Liver (tissue), 9 donors: ENCODE measurements around the gene TNFRSF1B. TPM values are rescaled to one million over a fixed set of nuclear protein-coding genes. Genes with fewer than 3 reads are reported as not detected.

Experiments used
- DNase-seq: peaks from one replicate; pipeline ENCODE4 v3.0.0-alpha.2; 2017; ENCODE audit warnings: low spot score
- H3K27ac ChIP-seq, 2 donors: one replicate each; pipeline ENCODE4 v1.7.0; 2013; ENCODE audit warnings: inconsistent platforms in 2 of 2, low read length in 2 of 2, control low read depth in 1 of 2, low read depth in 1 of 2, mild to moderate bottlenecking in 1 of 2
- H3K27me3 ChIP-seq, 4 donors: one replicate each; pipeline versions ENCODE4 v1.6.1 to v1.7.0; 2013; ENCODE audit warnings: low read length in 3 of 4, inconsistent platforms in 1 of 4, mild to moderate bottlenecking in 1 of 4, moderate library complexity in 1 of 4; ENCODE audit not compliant: control insufficient read depth in 4 of 4, insufficient read depth in 4 of 4
- H3K36me3 ChIP-seq, 4 donors: one replicate each; pipeline versions ENCODE4 v1.6.1 to v1.7.0; 2013; ENCODE audit warnings: low read length in 3 of 4, mild to moderate bottlenecking in 3 of 4, low read depth in 1 of 4, moderate library complexity in 1 of 4; ENCODE audit not compliant: control insufficient read depth in 4 of 4, insufficient read depth in 3 of 4
- H3K4me1 ChIP-seq, 4 donors: one replicate each; pipeline versions ENCODE4 v1.6.1 to v1.7.0; 2013; ENCODE audit warnings: low read length in 3 of 4, mild to moderate bottlenecking in 3 of 4, moderate library complexity in 1 of 4; ENCODE audit not compliant: control insufficient read depth in 4 of 4, insufficient read depth in 4 of 4
- H3K4me3 ChIP-seq, 3 donors: one replicate each; pipeline versions ENCODE4 v1.6.1 to v1.7.0; 2013; ENCODE audit warnings: low read length in 3 of 3, control low read depth in 1 of 3, low read depth in 1 of 3, mild to moderate bottlenecking in 1 of 3
- H3K9ac ChIP-seq, 2 donors: one replicate each; pipeline ENCODE4 v1.7.0; 2013; ENCODE audit warnings: low read length in 2 of 2, mild to moderate bottlenecking in 2 of 2, moderate library complexity in 2 of 2, control low read depth in 1 of 2, low read depth in 1 of 2
- H3K9me3 ChIP-seq, 4 donors: one replicate each; pipeline versions ENCODE4 v1.6.1 to v1.7.0; 2013; ENCODE audit warnings: low read length in 3 of 4; ENCODE audit not compliant: control insufficient read depth in 4 of 4
- ATF3 ChIP-seq: IDR thresholded peaks from 2 replicates; pipeline ENCODE4 v1.6.1; 2016; ENCODE audit warnings: antibody characterized with exemption
- FOXA1 ChIP-seq: IDR thresholded peaks from 2 replicates; pipeline ENCODE4 v1.6.1; 2016; ENCODE audit warnings: antibody characterized with exemption
- FOXA2 ChIP-seq: IDR thresholded peaks from 2 replicates; pipeline ENCODE4 v1.6.1; 2016; ENCODE audit warnings: antibody characterized with exemption
- GABPA ChIP-seq, 2 donors: IDR thresholded peaks in 1 of 2; conservative IDR thresholded peaks in 1 of 2; 2 replicates each; pipeline ENCODE4 v1.6.1; 2016; ENCODE audit warnings: antibody characterized with exemption in 2 of 2, mild to moderate bottlenecking in 1 of 2, moderate library complexity in 1 of 2
- HNF4A ChIP-seq, 2 donors: conservative IDR thresholded peaks; 2 replicates each; pipeline ENCODE4 v1.6.1; 2016; ENCODE audit warnings: antibody characterized with exemption in 2 of 2, mild to moderate bottlenecking in 2 of 2
- HNF4G ChIP-seq: IDR thresholded peaks from 2 replicates; pipeline ENCODE4 v1.6.1; 2016; ENCODE audit warnings: antibody characterized with exemption
- JUND ChIP-seq, 2 donors: IDR thresholded peaks; 2 replicates each; pipeline ENCODE4 v1.6.1; 2016; ENCODE audit warnings: antibody characterized with exemption in 2 of 2
- MAX ChIP-seq: IDR thresholded peaks from 2 replicates; pipeline ENCODE4 v1.6.1; 2016; ENCODE audit warnings: antibody characterized with exemption
- NR2F2 ChIP-seq: IDR thresholded peaks from 2 replicates; pipeline ENCODE4 v1.6.1; 2016; ENCODE audit warnings: antibody characterized with exemption
- RAD21 ChIP-seq, 2 donors: IDR thresholded peaks; 2 replicates each; pipeline ENCODE4 v1.6.1; 2016; ENCODE audit warnings: antibody characterized with exemption in 2 of 2, mild to moderate bottlenecking in 2 of 2
- RXRA ChIP-seq, 2 donors: IDR thresholded peaks; 2 replicates each; pipeline ENCODE4 v1.6.1; 2017 to 2018; ENCODE audit warnings: antibody characterized with exemption in 2 of 2, mild to moderate bottlenecking in 1 of 2
- SP1 ChIP-seq: IDR thresholded peaks from 2 replicates; pipeline ENCODE4 v1.6.1; 2018; ENCODE audit warnings: antibody characterized with exemption, mild to moderate bottlenecking
- TAF1 ChIP-seq: conservative IDR thresholded peaks from 2 replicates; pipeline ENCODE4 v1.6.1; 2016; ENCODE audit warnings: antibody characterized with exemption, mild to moderate bottlenecking
- YY1 ChIP-seq: IDR thresholded peaks from 2 replicates; pipeline ENCODE4 v1.6.1; 2016; ENCODE audit warnings: antibody characterized with exemption, mild to moderate bottlenecking
- WGBS: extraction: QIAGEN DNeasy Blood & Tissue Kit; methylation state at CpG from one replicate; pipeline ENCODE4 v1.1.7; 2013; 5-methylcytosine and 5-hydroxymethylcytosine counted together
- polyA plus RNA-seq, 2 donors: library from polyadenylated mRNA; stranded (reverse) in 1 of 2; unstranded in 1 of 2; fragments of 200-250 nt in 1 of 2; fragments of >200 nt in 1 of 2; fragmentation: Nextera tagmentation in 1 of 2; extraction: Ambion mirVana in 1 of 2; gene quantifications; one replicate each; pipeline versions ENCODE4 v1.2.1 to v1.2.3, GENCODE V29; 2013 to 2015
- total RNA-seq, 2 donors: library from RNA; depleted of rRNA; stranded (reverse); fragments of >200 nt; gene quantifications; one replicate each; pipeline ENCODE4 v1.2.3, GENCODE V29; 2014
- TF ChIP-seq, protein P1 (sequence below): fragments of 150-350 bp; IDR thresholded peaks from 2 replicates; pipeline ENCODE4 v1.5.1; 2017; ENCODE audit warnings: improper control_type of control experiment, low read depth, low read length; ENCODE audit not compliant: missing input control
- donor health status: healthy.
- donor health status: healthy.
- donor health status: healthy.
- donor health status: healthy.
- donor health status: healthy.

TNFRSF1B gene
- total and polyA plus RNA-seq, 4 donors: 7.2 to 19.6 (median 16.5) TPM

- TF ChIP-seq RAD21 (IDR thresholded peaks at IDR 0.05) (no peak), TAF1 (no peak), SP1 (no peak), ATF3 (no peak)
- 94% methylated on average over 5 of the region's 5 CpGs for WGBS
- peaks cover 8 to 31% (median 14%) of the 10 kb centered on the region in 4 donors for H3K36me3 ChIP-seq
Measured at GRCh38 chr1:12206238-12206637, 39.4 kb downstream of the TNFRSF1B start.

DNA sequence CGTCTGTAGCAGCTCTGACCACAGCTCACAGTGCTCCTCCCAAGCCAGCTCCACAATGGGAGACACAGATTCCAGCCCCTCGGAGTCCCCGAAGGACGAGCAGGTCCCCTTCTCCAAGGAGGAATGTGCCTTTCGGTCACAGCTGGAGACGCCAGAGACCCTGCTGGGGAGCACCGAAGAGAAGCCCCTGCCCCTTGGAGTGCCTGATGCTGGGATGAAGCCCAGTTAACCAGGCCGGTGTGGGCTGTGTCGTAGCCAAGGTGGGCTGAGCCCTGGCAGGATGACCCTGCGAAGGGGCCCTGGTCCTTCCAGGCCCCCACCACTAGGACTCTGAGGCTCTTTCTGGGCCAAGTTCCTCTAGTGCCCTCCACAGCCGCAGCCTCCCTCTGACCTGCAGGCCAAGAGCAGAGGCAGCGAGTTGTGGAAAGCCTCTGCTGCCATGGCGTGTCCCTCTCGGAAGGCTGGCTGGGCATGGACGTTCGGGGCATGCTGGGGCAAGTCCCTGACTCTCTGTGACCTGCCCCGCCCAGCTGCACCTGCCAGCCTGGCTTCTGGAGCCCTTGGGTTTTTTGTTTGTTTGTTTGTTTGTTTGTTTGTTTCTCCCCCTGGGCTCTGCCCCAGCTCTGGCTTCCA, 40.1 kb downstream of the TNFRSF1B start:
- H3K27me3 ChIP-seq: no peaks in the 10 kb centered on the region
- H3K27ac ChIP-seq: no peak overlapping the region
- no peak for DNase-seq
- no peak overlapping the region for H3K9ac ChIP-seq
- H3K4me3 ChIP-seq: no peak overlapping the region
- TF ChIP-seq RAD21 (IDR thresholded peaks at IDR 0.05): no peak
- no peaks in the 10 kb centered on the region for H3K9me3 ChIP-seq
- WGBS: 80% methylated on average over 17 of the region's 17 CpGs
- H3K36me3 ChIP-seq: peaks cover 6 to 27% (median 12%) of the 10 kb centered on the region in 4 donors
- H3K4me1 ChIP-seq: peaks cover 0 to 4% (median 0%) of the 10 kb centered on the region in 4 donors

More at GRCh38 chr1:12206238-12206637, 39.4 kb downstream of the TNFRSF1B start:
- Histone ChIP-seq H3K4me1 (peaks cover 0 to 4% (median 0%) of the 10 kb centered on the region in 4 donors), H3K9ac (no peak overlapping the region), H3K27ac (no peak overlapping the region), H3K27me3 (no peaks in the 10 kb centered on the region), H3K4me3 (no peak overlapping the region), H3K9me3 (no peaks in the 10 kb centered on the region)
- no peak for DNase-seq

DNA sequence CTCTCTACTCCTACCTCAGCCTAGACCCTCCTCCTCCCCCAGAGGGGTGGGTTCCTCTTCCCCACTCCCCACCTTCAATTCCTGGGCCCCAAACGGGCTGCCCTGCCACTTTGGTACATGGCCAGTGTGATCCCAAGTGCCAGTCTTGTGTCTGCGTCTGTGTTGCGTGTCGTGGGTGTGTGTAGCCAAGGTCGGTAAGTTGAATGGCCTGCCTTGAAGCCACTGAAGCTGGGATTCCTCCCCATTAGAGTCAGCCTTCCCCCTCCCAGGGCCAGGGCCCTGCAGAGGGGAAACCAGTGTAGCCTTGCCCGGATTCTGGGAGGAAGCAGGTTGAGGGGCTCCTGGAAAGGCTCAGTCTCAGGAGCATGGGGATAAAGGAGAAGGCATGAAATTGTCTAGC, 41.5 kb downstream of the TNFRSF1B start:
- H3K4me3 ChIP-seq: no peak overlapping the region
- TF ChIP-seq RAD21 (IDR thresholded peaks at IDR 0.05): no peak
- no peak for TF ChIP-seq RXRA (IDR thresholded peaks at IDR 0.05)
- TF ChIP-seq ATF3: no peak
- TF ChIP-seq, protein P1, sequence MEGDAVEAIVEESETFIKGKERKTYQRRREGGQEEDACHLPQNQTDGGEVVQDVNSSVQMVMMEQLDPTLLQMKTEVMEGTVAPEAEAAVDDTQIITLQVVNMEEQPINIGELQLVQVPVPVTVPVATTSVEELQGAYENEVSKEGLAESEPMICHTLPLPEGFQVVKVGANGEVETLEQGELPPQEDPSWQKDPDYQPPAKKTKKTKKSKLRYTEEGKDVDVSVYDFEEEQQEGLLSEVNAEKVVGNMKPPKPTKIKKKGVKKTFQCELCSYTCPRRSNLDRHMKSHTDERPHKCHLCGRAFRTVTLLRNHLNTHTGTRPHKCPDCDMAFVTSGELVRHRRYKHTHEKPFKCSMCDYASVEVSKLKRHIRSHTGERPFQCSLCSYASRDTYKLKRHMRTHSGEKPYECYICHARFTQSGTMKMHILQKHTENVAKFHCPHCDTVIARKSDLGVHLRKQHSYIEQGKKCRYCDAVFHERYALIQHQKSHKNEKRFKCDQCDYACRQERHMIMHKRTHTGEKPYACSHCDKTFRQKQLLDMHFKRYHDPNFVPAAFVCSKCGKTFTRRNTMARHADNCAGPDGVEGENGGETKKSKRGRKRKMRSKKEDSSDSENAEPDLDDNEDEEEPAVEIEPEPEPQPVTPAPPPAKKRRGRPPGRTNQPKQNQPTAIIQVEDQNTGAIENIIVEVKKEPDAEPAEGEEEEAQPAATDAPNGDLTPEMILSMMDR: no peak
- no peak for TF ChIP-seq FOXA1
- no peak for TF ChIP-seq JUND (IDR thresholded peaks at IDR 0.05)
- no peak for TF ChIP-seq GABPA (IDR thresholded peaks at IDR 0.05 in 1 of 2, conservative IDR thresholded peaks at IDR 0.05 in 1 of 2)
- TF ChIP-seq MAX: no peak
- no peak for TF ChIP-seq NR2F2
- no peak for TF ChIP-seq SP1
- no peak for TF ChIP-seq FOXA2
- no peak for TF ChIP-seq YY1
- no peak for TF ChIP-seq HNF4G
- TF ChIP-seq HNF4A (conservative IDR thresholded peaks at IDR 0.05): no peak
- TF ChIP-seq TAF1: no peak
- peaks cover 0 to 4% (median 0%) of the 10 kb centered on the region in 4 donors for H3K4me1 ChIP-seq
- no peak for DNase-seq
- H3K9me3 ChIP-seq: no peaks in the 10 kb centered on the region
- H3K9ac ChIP-seq: no peak overlapping the region
- peaks cover 0 to 14% (median 4%) of the 10 kb centered on the region in 4 donors for H3K36me3 ChIP-seq
- no peaks in the 10 kb centered on the region for H3K27me3 ChIP-seq
- H3K27ac ChIP-seq: peak overlapping the region in 1 of 2 donors; percentile 11
- WGBS: 76% methylated on average over 6 of the region's 6 CpGs
